OCI-LY3 (cell line): ENCODE measurements around the gene TMEM164.

Experiments used
- EZH2phosphoT487 ChIP-seq: fragments of 200-600 bp; shearing (Covaris generic); IDR thresholded peaks from 2 replicates; pipeline ENCODE4 v1.6.1; 2018; ENCODE audit warnings: antibody characterized with exemption, mixed run types, low read depth
- TF ChIP-seq, protein P1 (sequence below): fragments of 200-600, 300-600 bp; sonication (generic); IDR thresholded peaks from 2 replicates; pipeline ENCODE4 v1.5.1; 2014; ENCODE audit warnings: antibody characterized with exemption, low read length, low read depth

DNA sequence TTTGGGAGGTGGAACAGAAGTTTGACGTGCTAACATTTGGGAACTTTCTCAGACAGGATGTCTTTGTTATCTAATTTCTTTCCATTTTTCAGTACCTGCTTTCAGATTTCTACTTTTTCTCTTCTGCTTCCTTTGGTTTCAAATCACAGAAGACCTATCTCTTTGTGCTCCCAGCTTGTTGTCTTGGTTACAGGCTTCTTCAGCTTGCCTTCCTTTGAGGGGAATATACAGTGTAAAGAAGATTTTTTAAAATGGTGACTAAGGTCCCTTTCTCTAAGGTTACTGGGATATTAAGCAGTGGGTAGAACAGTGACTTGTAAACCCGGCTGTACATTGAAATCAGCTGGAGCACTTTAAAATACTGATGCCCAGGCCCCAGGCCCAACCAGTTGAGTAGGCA is 48.0 kb downstream of the TMEM164 start:
- TF ChIP-seq, protein P1, sequence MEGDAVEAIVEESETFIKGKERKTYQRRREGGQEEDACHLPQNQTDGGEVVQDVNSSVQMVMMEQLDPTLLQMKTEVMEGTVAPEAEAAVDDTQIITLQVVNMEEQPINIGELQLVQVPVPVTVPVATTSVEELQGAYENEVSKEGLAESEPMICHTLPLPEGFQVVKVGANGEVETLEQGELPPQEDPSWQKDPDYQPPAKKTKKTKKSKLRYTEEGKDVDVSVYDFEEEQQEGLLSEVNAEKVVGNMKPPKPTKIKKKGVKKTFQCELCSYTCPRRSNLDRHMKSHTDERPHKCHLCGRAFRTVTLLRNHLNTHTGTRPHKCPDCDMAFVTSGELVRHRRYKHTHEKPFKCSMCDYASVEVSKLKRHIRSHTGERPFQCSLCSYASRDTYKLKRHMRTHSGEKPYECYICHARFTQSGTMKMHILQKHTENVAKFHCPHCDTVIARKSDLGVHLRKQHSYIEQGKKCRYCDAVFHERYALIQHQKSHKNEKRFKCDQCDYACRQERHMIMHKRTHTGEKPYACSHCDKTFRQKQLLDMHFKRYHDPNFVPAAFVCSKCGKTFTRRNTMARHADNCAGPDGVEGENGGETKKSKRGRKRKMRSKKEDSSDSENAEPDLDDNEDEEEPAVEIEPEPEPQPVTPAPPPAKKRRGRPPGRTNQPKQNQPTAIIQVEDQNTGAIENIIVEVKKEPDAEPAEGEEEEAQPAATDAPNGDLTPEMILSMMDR: no peak
- TF ChIP-seq EZH2phosphoT487: no peak
